ENCODE results near the gene ENTR1. TPM values are rescaled to one million over a fixed set of nuclear protein-coding genes. Genes with fewer than 3 reads are reported as not detected.

The ENTR1 gene
- total and polyA plus RNA-seq, 2 of the 4 experiments (the other 2 are of a cell fraction), result 14.5 to 37.3 TPM

GRCh38 chr9:136447173-136447778 lies 36.9 kb upstream of the ENTR1 start:
- Histone ChIP-seq H3K9ac (ENCODE audit: low read depth, low read length) (no peak overlapping the region), H2BK120ac (ENCODE audit: low read depth, low read length) (no peak overlapping the region), H3K4me1 (ENCODE audit: control insufficient read depth, insufficient read depth, low read length) (no peaks in the 10 kb centered on the region), H4K20me1 (ENCODE audit: insufficient read depth, low read length) (peaks cover 22% of the 10 kb centered on the region), H4K5ac (ENCODE audit: low read depth, low read length) (no peak overlapping the region), H3K14ac (replicated peaks; ENCODE audit: low read depth, low read length) (no peak overlapping the region), H3K4me3 (ENCODE audit: insufficient read depth, low read depth, low read length) (no peak overlapping the region), H3K9me3 (ENCODE audit: control insufficient read depth, insufficient read depth, low read length) (no peaks in the 10 kb centered on the region), H4K8ac (ENCODE audit: low read depth in 2 of 2, low read length in 2 of 2) (no peak overlapping the region), H3K4me2 (ENCODE audit: low read depth, low read length) (no peak overlapping the region), H2BK15ac (ENCODE audit: low read depth, low read length) (no peak overlapping the region), H3K9me1 (ENCODE audit: insufficient read depth, low read length) (no peaks in the 10 kb centered on the region), H2AK9ac (replicated peaks; ENCODE audit: low read depth, low read length, poor library complexity) (no peak overlapping the region), H3K23ac (ENCODE audit: low read depth, low read length) (no peak overlapping the region), H2AK5ac (ENCODE audit: low read depth, low read length) (no peak overlapping the region), H2BK20ac (ENCODE audit: low read depth, low read length) (no peak overlapping the region), H3K36me3 (ENCODE audit: control insufficient read depth, insufficient read depth, low read length) (peaks cover 84% of the 10 kb centered on the region), H3K27me3 (ENCODE audit: control insufficient read depth, insufficient read depth, low read length) (no peaks in the 10 kb centered on the region), H3K56ac (ENCODE audit: extremely low read depth, insufficient read depth, low read length) (no peak overlapping the region), H4K91ac (ENCODE audit: insufficient read depth, low read depth, low read length) (no peak overlapping the region), H2BK5ac (ENCODE audit: low read depth, low read length, poor library complexity, severe bottlenecking) (no peak overlapping the region), H3K4ac (ENCODE audit: low read depth, low read length) (no peak overlapping the region), H3K18ac (ENCODE audit: low read depth, low read length) (no peak overlapping the region), H2AFZ (replicated peaks; ENCODE audit: low read length, poor library complexity) (no peak overlapping the region), H3K27ac (ENCODE audit: insufficient read depth, low read length) (no peak overlapping the region), H3K79me1 (ENCODE audit: low read depth in 1 of 2, low read length in 2 of 2) (peaks cover 15 to 39% of the 10 kb centered on the region in 2 experiments; a peak in 3 of 4 replicates)
- in situ Hi-C loops (cut with MboI; ENCODE audit: low sequenced_read_pairs), result no loop called here
- no peak for TF ChIP-seq NFE2L2 (IDR thresholded peaks at IDR 0.05; ENCODE audit: low read depth, low read length)
- no peak for TF ChIP-seq FOS (IDR thresholded peaks at IDR 0.05; ENCODE audit: low read depth, low read length)
- CTCF ChIA-PET, result no interaction called here
- intact Hi-C loops (cut with micrococcal nuclease), result no loop called here
- no peak for ATAC-seq (ENCODE audit: low read depth)
- POLR2A ChIA-PET (ENCODE audit: unreplicated experiment), result no interaction called here
- DNase-seq, result no peak
- 96% methylated on average over 16 of the region's 27 CpGs; no CpG with 5 or more reads in 1 of the 2 experiments for WGBS, 2 experiments (ENCODE audit: extremely low coverage in 2 of 2, insufficient read length in 1 of 2)
- BruUV-seq (replicated peaks), result no TSS peak
- dilution Hi-C loops (cut with HindIII; ENCODE audit: low sequenced_read_pairs, unreplicated experiment), result no loop called here

Measured in IMR-90 (cell line).